ENCODE data around the gene OR14A2. TPM values are rescaled to one million over a fixed set of nuclear protein-coding genes. Genes with fewer than 3 reads are reported as not detected.

The OR14A2 gene
- total and polyA plus RNA-seq, 2 experiments from 2014 or later = 0.60 TPM; not detected in 1

DNA sequence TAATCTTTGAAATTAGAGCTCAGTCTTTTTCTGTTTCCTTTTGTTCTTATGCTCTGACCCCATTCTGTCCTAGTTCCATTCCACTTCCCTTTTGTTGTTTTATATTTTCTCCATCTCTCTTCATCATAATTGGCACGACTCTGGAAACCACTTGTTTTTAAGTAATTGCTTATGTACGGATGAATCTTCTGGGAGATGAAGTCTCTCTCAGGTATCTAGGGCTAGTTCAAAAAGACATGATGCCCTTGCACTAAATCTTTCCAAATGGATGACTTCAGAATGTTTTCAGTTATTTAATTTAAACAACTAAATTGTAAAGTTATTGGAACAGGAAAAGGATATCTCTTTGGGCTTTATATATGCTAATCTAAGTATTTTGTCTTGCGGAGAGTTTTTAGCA lies 31.4 kb downstream of the OR14A2 start, which contains the start of gene OR6F1:
OR6F1 (minus strand) TSS at position 101 of the 400 bp plus-strand sequence. CDS start 3,891 bp downstream, outside the sequence.
- H3K36me3 Mint-ChIP-seq (ENCODE audit: low read depth) = peaks cover 3% of the 10 kb centered on the region; the same call in 1 of the 3 replicates
- H3K4me2 ChIP-seq = no peak within 1 kb of the TSS
- no peaks in the 10 kb centered on the region for H3K4me1 Mint-ChIP-seq
- no peaks in the 10 kb centered on the region for H3K9me2 ChIP-seq (ENCODE audit: insufficient read depth)
- H3K27me3 Mint-ChIP-seq (ENCODE audit: insufficient read depth, low read depth, poor library complexity) = no peaks in the 10 kb centered on the region
- no peaks in the 10 kb centered on the region for H3K27me3 ChIP-seq (ENCODE audit: insufficient read depth)
- H3K9me3 Mint-ChIP-seq = peaks cover 58% of the 10 kb centered on the region
- no peaks in the 10 kb centered on the region for H3K36me3 ChIP-seq (ENCODE audit: insufficient read depth)
- TF ChIP-seq JUNB (IDR thresholded peaks at IDR 0.05; ENCODE audit: unreplicated experiment) (no peak), CREB1 (CRISPR knock-in tag; IDR thresholded peaks at IDR 0.05; ENCODE audit: low read depth) (no peak), EZH2 (IDR thresholded peaks at IDR 0.05; ENCODE audit: low read depth, unreplicated experiment) (no peak), EZH2phosphoT487 (IDR thresholded peaks at IDR 0.05; ENCODE audit: unreplicated experiment) (no peak), NANOG (IDR thresholded peaks at IDR 0.05; ENCODE audit: borderline replicate concordance) (no peak), ZNF331 (CRISPR knock-in tag; IDR thresholded peaks at IDR 0.05; ENCODE audit: low read depth) (no peak), POLR2AphosphoS5 (IDR thresholded peaks at IDR 0.05; ENCODE audit: low read depth) (no peak), ZNF114 (CRISPR knock-in tag; IDR thresholded peaks at IDR 0.05) (no peak), STAT1 (IDR thresholded peaks at IDR 0.05; ENCODE audit: unreplicated experiment) (no peak)
- TF ChIP-seq, protein P1, sequence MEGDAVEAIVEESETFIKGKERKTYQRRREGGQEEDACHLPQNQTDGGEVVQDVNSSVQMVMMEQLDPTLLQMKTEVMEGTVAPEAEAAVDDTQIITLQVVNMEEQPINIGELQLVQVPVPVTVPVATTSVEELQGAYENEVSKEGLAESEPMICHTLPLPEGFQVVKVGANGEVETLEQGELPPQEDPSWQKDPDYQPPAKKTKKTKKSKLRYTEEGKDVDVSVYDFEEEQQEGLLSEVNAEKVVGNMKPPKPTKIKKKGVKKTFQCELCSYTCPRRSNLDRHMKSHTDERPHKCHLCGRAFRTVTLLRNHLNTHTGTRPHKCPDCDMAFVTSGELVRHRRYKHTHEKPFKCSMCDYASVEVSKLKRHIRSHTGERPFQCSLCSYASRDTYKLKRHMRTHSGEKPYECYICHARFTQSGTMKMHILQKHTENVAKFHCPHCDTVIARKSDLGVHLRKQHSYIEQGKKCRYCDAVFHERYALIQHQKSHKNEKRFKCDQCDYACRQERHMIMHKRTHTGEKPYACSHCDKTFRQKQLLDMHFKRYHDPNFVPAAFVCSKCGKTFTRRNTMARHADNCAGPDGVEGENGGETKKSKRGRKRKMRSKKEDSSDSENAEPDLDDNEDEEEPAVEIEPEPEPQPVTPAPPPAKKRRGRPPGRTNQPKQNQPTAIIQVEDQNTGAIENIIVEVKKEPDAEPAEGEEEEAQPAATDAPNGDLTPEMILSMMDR (conservative IDR thresholded peaks at IDR 0.05; ENCODE audit: low read depth in 2 of 2) = no peak
- TF ChIP-seq, protein P2, sequence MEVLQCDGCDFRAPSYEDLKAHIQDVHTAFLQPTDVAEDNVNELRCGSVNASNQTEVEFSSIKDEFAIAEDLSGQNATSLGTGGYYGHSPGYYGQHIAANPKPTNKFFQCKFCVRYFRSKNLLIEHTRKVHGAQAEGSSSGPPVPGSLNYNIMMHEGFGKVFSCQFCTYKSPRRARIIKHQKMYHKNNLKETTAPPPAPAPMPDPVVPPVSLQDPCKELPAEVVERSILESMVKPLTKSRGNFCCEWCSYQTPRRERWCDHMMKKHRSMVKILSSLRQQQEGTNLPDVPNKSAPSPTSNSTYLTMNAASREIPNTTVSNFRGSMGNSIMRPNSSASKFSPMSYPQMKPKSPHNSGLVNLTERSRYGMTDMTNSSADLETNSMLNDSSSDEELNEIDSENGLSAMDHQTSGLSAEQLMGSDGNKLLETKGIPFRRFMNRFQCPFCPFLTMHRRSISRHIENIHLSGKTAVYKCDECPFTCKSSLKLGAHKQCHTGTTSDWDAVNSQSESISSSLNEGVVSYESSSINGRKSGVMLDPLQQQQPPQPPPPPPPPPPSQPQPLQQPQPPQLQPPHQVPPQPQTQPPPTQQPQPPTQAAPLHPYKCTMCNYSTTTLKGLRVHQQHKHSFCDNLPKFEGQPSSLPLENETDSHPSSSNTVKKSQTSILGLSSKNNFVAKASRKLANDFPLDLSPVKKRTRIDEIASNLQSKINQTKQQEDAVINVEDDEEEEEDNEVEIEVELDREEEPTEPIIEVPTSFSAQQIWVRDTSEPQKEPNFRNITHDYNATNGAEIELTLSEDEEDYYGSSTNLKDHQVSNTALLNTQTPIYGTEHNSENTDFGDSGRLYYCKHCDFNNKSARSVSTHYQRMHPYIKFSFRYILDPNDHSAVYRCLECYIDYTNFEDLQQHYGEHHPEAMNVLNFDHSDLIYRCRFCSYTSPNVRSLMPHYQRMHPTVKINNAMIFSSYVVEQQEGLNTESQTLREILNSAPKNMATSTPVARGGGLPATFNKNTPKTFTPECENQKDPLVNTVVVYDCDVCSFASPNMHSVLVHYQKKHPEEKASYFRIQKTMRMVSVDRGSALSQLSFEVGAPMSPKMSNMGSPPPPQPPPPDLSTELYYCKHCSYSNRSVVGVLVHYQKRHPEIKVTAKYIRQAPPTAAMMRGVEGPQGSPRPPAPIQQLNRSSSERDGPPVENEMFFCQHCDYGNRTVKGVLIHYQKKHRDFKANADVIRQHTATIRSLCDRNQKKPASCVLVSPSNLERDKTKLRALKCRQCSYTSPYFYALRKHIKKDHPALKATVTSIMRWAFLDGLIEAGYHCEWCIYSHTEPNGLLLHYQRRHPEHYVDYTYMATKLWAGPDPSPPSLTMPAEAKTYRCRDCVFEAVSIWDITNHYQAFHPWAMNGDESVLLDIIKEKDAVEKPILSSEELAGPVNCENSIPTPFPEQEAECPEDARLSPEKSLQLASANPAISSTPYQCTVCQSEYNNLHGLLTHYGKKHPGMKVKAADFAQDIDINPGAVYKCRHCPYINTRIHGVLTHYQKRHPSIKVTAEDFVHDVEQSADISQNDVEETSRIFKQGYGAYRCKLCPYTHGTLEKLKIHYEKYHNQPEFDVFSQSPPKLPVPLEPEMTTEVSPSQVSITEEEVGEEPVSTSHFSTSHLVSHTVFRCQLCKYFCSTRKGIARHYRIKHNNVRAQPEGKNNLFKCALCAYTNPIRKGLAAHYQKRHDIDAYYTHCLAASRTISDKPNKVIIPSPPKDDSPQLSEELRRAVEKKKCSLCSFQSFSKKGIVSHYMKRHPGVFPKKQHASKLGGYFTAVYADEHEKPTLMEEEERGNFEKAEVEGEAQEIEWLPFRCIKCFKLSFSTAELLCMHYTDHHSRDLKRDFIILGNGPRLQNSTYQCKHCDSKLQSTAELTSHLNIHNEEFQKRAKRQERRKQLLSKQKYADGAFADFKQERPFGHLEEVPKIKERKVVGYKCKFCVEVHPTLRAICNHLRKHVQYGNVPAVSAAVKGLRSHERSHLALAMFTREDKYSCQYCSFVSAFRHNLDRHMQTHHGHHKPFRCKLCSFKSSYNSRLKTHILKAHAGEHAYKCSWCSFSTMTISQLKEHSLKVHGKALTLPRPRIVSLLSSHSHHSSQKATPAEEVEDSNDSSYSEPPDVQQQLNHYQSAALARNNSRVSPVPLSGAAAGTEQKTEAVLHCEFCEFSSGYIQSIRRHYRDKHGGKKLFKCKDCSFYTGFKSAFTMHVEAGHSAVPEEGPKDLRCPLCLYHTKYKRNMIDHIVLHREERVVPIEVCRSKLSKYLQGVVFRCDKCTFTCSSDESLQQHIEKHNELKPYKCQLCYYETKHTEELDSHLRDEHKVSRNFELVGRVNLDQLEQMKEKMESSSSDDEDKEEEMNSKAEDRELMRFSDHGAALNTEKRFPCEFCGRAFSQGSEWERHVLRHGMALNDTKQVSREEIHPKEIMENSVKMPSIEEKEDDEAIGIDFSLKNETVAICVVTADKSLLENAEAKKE (CRISPR knock-in tag; IDR thresholded peaks at IDR 0.05) = no peak
- TF ChIP-seq, protein P3, sequence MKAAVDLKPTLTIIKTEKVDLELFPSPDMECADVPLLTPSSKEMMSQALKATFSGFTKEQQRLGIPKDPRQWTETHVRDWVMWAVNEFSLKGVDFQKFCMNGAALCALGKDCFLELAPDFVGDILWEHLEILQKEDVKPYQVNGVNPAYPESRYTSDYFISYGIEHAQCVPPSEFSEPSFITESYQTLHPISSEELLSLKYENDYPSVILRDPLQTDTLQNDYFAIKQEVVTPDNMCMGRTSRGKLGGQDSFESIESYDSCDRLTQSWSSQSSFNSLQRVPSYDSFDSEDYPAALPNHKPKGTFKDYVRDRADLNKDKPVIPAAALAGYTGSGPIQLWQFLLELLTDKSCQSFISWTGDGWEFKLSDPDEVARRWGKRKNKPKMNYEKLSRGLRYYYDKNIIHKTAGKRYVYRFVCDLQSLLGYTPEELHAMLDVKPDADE (IDR thresholded peaks at IDR 0.05) = no peak
- TF ChIP-seq, protein P4, sequence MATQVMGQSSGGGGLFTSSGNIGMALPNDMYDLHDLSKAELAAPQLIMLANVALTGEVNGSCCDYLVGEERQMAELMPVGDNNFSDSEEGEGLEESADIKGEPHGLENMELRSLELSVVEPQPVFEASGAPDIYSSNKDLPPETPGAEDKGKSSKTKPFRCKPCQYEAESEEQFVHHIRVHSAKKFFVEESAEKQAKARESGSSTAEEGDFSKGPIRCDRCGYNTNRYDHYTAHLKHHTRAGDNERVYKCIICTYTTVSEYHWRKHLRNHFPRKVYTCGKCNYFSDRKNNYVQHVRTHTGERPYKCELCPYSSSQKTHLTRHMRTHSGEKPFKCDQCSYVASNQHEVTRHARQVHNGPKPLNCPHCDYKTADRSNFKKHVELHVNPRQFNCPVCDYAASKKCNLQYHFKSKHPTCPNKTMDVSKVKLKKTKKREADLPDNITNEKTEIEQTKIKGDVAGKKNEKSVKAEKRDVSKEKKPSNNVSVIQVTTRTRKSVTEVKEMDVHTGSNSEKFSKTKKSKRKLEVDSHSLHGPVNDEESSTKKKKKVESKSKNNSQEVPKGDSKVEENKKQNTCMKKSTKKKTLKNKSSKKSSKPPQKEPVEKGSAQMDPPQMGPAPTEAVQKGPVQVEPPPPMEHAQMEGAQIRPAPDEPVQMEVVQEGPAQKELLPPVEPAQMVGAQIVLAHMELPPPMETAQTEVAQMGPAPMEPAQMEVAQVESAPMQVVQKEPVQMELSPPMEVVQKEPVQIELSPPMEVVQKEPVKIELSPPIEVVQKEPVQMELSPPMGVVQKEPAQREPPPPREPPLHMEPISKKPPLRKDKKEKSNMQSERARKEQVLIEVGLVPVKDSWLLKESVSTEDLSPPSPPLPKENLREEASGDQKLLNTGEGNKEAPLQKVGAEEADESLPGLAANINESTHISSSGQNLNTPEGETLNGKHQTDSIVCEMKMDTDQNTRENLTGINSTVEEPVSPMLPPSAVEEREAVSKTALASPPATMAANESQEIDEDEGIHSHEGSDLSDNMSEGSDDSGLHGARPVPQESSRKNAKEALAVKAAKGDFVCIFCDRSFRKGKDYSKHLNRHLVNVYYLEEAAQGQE (IDR thresholded peaks at IDR 0.05; ENCODE audit: unreplicated experiment) = no peak
- no peaks in the 10 kb centered on the region for H3K4me1 ChIP-seq (ENCODE audit: insufficient read depth)
- H3K79me2 ChIP-seq (replicated peaks; ENCODE audit: insufficient read depth) = no peaks in the 10 kb centered on the region
- no peak within 1 kb of the TSS for H3K27ac Mint-ChIP-seq
- no peak within 1 kb of the TSS for H3K4me3 ChIP-seq
- no peak within 1 kb of the TSS for H3K4me3 Mint-ChIP-seq
- no peaks in the 10 kb centered on the region for H4K20me1 ChIP-seq (replicated peaks; ENCODE audit: insufficient read depth)
- no peak within 1 kb of the TSS for H2AFZ ChIP-seq
- ATAC-seq (no peak), DNase-seq (ENCODE audit: low spot score) (no peak)
- no peak within 1 kb of the TSS for H3K27ac ChIP-seq (ENCODE audit: low read depth)
- no peaks in the 10 kb centered on the region for H3F3A ChIP-seq (replicated peaks; ENCODE audit: low read depth)

Data from GM23338 (cell line).